MM.1S (cell line): Measurements from ENCODE around the gene PRKAR1B.

ENCODE experiments used
- DNase-seq: peaks from one replicate; pipeline ENCODE4 v3.0.0-alpha.2; 2015
- H2AFZ ChIP-seq: fragments of 300-600 bp; sonication (generic); 2 replicates; pipeline ENCODE4 v1.6.0; 2016; ENCODE audit warnings: antibody characterized with exemption, low read length
- H3F3A ChIP-seq: fragments of 300-600 bp; sonication (generic); 2 replicates; pipeline ENCODE4 v1.6.1; 2016; ENCODE audit warnings: mild to moderate bottlenecking, antibody characterized with exemption, low read length, moderate library complexity, mixed read lengths; ENCODE audit not compliant: insufficient read depth
- H3K27ac ChIP-seq: fragments of 300-600 bp; sonication (generic); 2 replicates; pipeline ENCODE4 v1.5.1; 2016; ENCODE audit warnings: mild to moderate bottlenecking, low read length
- H3K27me3 ChIP-seq: fragments of 300-600 bp; sonication (generic); replicated peaks from 2 replicates; pipeline ENCODE4 v1.6.0; 2016; ENCODE audit warnings: low read length; ENCODE audit not compliant: insufficient read depth
- H3K36me3 ChIP-seq: fragments of 300-600 bp; sonication (generic); replicated peaks from 2 replicates; pipeline ENCODE4 v1.6.1; 2016; ENCODE audit warnings: mild to moderate bottlenecking, low read length, mixed read lengths; ENCODE audit not compliant: insufficient read depth
- H3K4me1 ChIP-seq: fragments of 300-600 bp; sonication (generic); 2 replicates; pipeline ENCODE4 v1.6.1; 2016; ENCODE audit warnings: low read length, mixed read lengths
- H3K4me2 ChIP-seq: fragments of 300-600 bp; sonication (generic); 2 replicates; pipeline ENCODE4 v1.6.0; 2016; ENCODE audit warnings: low read depth, low read length
- H3K4me3 ChIP-seq: fragments of 300-600 bp; sonication (generic); 2 replicates; pipeline ENCODE4 v1.5.1; 2016; ENCODE audit warnings: low read length, mixed read lengths
- H3K79me2 ChIP-seq: fragments of 300-600 bp; sonication (generic); 2 replicates; pipeline ENCODE4 v1.6.1; 2016; ENCODE audit warnings: mixed run types, low read length, mixed read lengths
- H3K9ac ChIP-seq: fragments of 300-600 bp; sonication (generic); 2 replicates; pipeline ENCODE4 v1.6.1; 2016; ENCODE audit warnings: low read length, mixed read lengths
- H3K9me2 ChIP-seq: fragments of 300-600 bp; sonication (generic); replicated peaks from 2 replicates; pipeline ENCODE4 v1.6.1; 2016; ENCODE audit warnings: mild to moderate bottlenecking, low read length, mixed read lengths; ENCODE audit not compliant: insufficient read depth
- H3K9me3 ChIP-seq: fragments of 300-600 bp; sonication (generic); replicated peaks from 2 replicates; pipeline ENCODE4 v1.6.1; 2016; ENCODE audit warnings: mild to moderate bottlenecking, low read length, mixed read lengths; ENCODE audit not compliant: insufficient read depth
- H4K20me1 ChIP-seq: fragments of 300-600 bp; sonication (generic); 2 replicates; pipeline ENCODE4 v1.6.1; 2016; ENCODE audit warnings: mild to moderate bottlenecking, low read length, moderate library complexity, mixed read lengths; ENCODE audit not compliant: insufficient read depth
- CTCF ChIP-seq: fragments of 300-600 bp; sonication (generic); IDR thresholded peaks from 2 replicates; pipeline ENCODE4 v1.5.1; 2016; ENCODE audit warnings: antibody characterized with exemption, low read length, mixed read lengths
- EZH2 ChIP-seq: fragments of 300-600 bp; sonication (generic); optimal IDR thresholded peaks from 2 replicates; pipeline ENCODE3; 2017; ENCODE audit warnings: low read depth, mild to moderate bottlenecking, antibody characterized with exemption, low read length, mixed read lengths
- EZH2phosphoT487 ChIP-seq: fragments of 300-600 bp; sonication (generic); IDR thresholded peaks from 2 replicates; pipeline ENCODE4 v1.6.1; 2018; ENCODE audit warnings: antibody characterized with exemption, low read length

Gene PRKAR1B

GRCh38 chr7:534959-535358 is 192.1 kb downstream of the PRKAR1B start:
- Histone ChIP-seq H3K79me2 (no peaks in the 10 kb centered on the region), H4K20me1 (no peaks in the 10 kb centered on the region), H2AFZ (no peak overlapping the region), H3K4me2 (no peak overlapping the region), H3K4me1 (no peaks in the 10 kb centered on the region), H3K9ac (no peak overlapping the region), H3K9me3 (no peaks in the 10 kb centered on the region), H3K36me3 (no peaks in the 10 kb centered on the region), H3K27me3 (no peaks in the 10 kb centered on the region), H3K4me3 (no peak overlapping the region), H3K9me2 (no peaks in the 10 kb centered on the region), H3F3A (no peaks in the 10 kb centered on the region), H3K27ac (no peak overlapping the region)
- no peak for DNase-seq
- TF ChIP-seq EZH2phosphoT487: no peak
- no peak for TF ChIP-seq EZH2

- H3K9me3 ChIP-seq: no peaks in the 10 kb centered on the region
- H3K9me2 ChIP-seq: no peaks in the 10 kb centered on the region
- TF ChIP-seq EZH2 (no peak), EZH2phosphoT487 (no peak), CTCF (no peak)
- H3K4me2 ChIP-seq: no peak overlapping the region
- H3K79me2 ChIP-seq: no peaks in the 10 kb centered on the region
- H3K27me3 ChIP-seq: no peaks in the 10 kb centered on the region
- H3K27ac ChIP-seq: no peak overlapping the region
- no peaks in the 10 kb centered on the region for H3K36me3 ChIP-seq
- no peaks in the 10 kb centered on the region for H3F3A ChIP-seq
- H3K4me1 ChIP-seq: no peaks in the 10 kb centered on the region
- no peak overlapping the region for H2AFZ ChIP-seq
- no peak overlapping the region for H3K9ac ChIP-seq
- no peak overlapping the region for H3K4me3 ChIP-seq
- no peak for DNase-seq
- no peaks in the 10 kb centered on the region for H4K20me1 ChIP-seq
Observed at GRCh38 chr7:534075-534474, 193.0 kb downstream of the PRKAR1B start.

- no peak overlapping the region for H3K4me3 ChIP-seq
- no peaks in the 10 kb centered on the region for H3K27me3 ChIP-seq
- no peaks in the 10 kb centered on the region for H3K9me2 ChIP-seq
- no peaks in the 10 kb centered on the region for H3F3A ChIP-seq
- H3K79me2 ChIP-seq: no peaks in the 10 kb centered on the region
- no peak overlapping the region for H3K4me2 ChIP-seq
- no peaks in the 10 kb centered on the region for H3K36me3 ChIP-seq
- TF ChIP-seq EZH2phosphoT487: no peak
- H2AFZ ChIP-seq: no peak overlapping the region
- H3K4me1 ChIP-seq: no peaks in the 10 kb centered on the region
- H3K9me3 ChIP-seq: no peaks in the 10 kb centered on the region
- H3K9ac ChIP-seq: no peak overlapping the region
- no peak for DNase-seq
- no peaks in the 10 kb centered on the region for H4K20me1 ChIP-seq
- no peak overlapping the region for H3K27ac ChIP-seq
Observed at GRCh38 chr7:533266-533665, 193.8 kb downstream of the PRKAR1B start.

GRCh38 chr7:532379-533143 is 194.5 kb downstream of the PRKAR1B start:
- Histone ChIP-seq H3K4me1 (no peaks in the 10 kb centered on the region), H3K79me2 (no peaks in the 10 kb centered on the region), H3K9me3 (no peaks in the 10 kb centered on the region), H2AFZ (no peak overlapping the region), H4K20me1 (no peaks in the 10 kb centered on the region), H3K9me2 (no peaks in the 10 kb centered on the region), H3K9ac (no peak overlapping the region), H3K27ac (no peak overlapping the region), H3F3A (no peaks in the 10 kb centered on the region), H3K36me3 (no peaks in the 10 kb centered on the region), H3K27me3 (no peaks in the 10 kb centered on the region), H3K4me3 (no peak overlapping the region), H3K4me2 (no peak overlapping the region)
- DNase-seq: no peak
- TF ChIP-seq EZH2: no peak
- no peak for TF ChIP-seq EZH2phosphoT487
- no peak for TF ChIP-seq CTCF
